ENCODE measurements around the gene PHLPP1.
"Not testable (repeated sequence)": the region's sequence is repeated elsewhere in the genome, so short reads cannot be mapped to it uniquely, and the experiment has no call there.

The PHLPP1 gene

GRCh38 chr18:62715436-62715758 is at the start of gene PHLPP1:
PHLPP1 (plus strand) TSS chr18:62715541; CDS start chr18:62715684, 143 bp downstream.
- Mint-ChIP-seq H3K36me3 (peaks cover 7 to 19% of the 10 kb centered on the region in 2 donors), H3K4me1 (peaks cover 14 to 31% of the 10 kb centered on the region in 2 donors), H3K27me3 (no peaks in the 10 kb centered on the region), H3K4me3 (peak within 1 kb of the TSS; percentile 83 to 85), H3K27ac (peak within 1 kb of the TSS; percentile 84), H3K9me3 (no peaks in the 10 kb centered on the region)
- ATAC-seq (replicated peaks) (peak; percentile 41 to 45), DNase-seq (no peak)

- ATAC-seq (replicated peaks) (peak; percentile 75 to 77), DNase-seq (no peak)
- H3K27ac Mint-ChIP-seq: peak overlapping the region; percentile 27
- H3K4me3 Mint-ChIP-seq: no peak overlapping the region
- no peaks in the 10 kb centered on the region for H3K27me3 Mint-ChIP-seq
- no peaks in the 10 kb centered on the region for H3K36me3 Mint-ChIP-seq
- H3K9me3 Mint-ChIP-seq: peaks cover 8 to 10% of the 10 kb centered on the region in 2 donors
- peaks cover 1 to 11% of the 10 kb centered on the region in 2 donors for H3K4me1 Mint-ChIP-seq
These were observed 46.1 kb upstream of the PHLPP1 start for GRCh38 chr18:62669225-62669624.

- DNase-seq (no peak), ATAC-seq (replicated peaks) (no peak)
- no peak overlapping the region for H3K4me3 Mint-ChIP-seq
- H3K36me3 Mint-ChIP-seq: no peaks in the 10 kb centered on the region
- no peaks in the 10 kb centered on the region for H3K27me3 Mint-ChIP-seq
- peaks cover 3 to 11% of the 10 kb centered on the region in 2 donors for H3K4me1 Mint-ChIP-seq
- H3K27ac Mint-ChIP-seq: no peak overlapping the region
- H3K9me3 Mint-ChIP-seq: peaks cover 12 to 14% of the 10 kb centered on the region in 2 donors
These were observed 44.8 kb upstream of the PHLPP1 start for GRCh38 chr18:62670573-62670972.

GRCh38 chr18:62672600-62672999 is 42.7 kb upstream of the PHLPP1 start:
- H3K4me1 Mint-ChIP-seq: peaks cover 3 to 11% of the 10 kb centered on the region in 2 donors
- H3K27ac Mint-ChIP-seq: no peak overlapping the region
- ATAC-seq (replicated peaks) (no peak), DNase-seq (no peak)
- no peak overlapping the region for H3K4me3 Mint-ChIP-seq
- no peaks in the 10 kb centered on the region for H3K36me3 Mint-ChIP-seq
- no peaks in the 10 kb centered on the region for H3K27me3 Mint-ChIP-seq
- peaks cover 12 to 15% of the 10 kb centered on the region in 2 donors for H3K9me3 Mint-ChIP-seq

GRCh38 chr18:62678847-62679485 is 36.4 kb upstream of the PHLPP1 start:
- peaks cover 4% of the 10 kb centered on the region in 2 donors for H3K9me3 Mint-ChIP-seq
- no peak for ATAC-seq (replicated peaks)
- no peak overlapping the region for H3K27ac Mint-ChIP-seq
- H3K4me1 Mint-ChIP-seq: peaks cover 0 to 2% of the 10 kb centered on the region in 2 donors
- no peaks in the 10 kb centered on the region for H3K27me3 Mint-ChIP-seq
- H3K36me3 Mint-ChIP-seq: no peaks in the 10 kb centered on the region
- H3K4me3 Mint-ChIP-seq: no peak overlapping the region
- no peak for DNase-seq

- H3K9me3 Mint-ChIP-seq: peaks cover 0 to 3% of the 10 kb centered on the region in 2 donors
- peaks cover 0 to 2% of the 10 kb centered on the region in 2 donors for H3K36me3 Mint-ChIP-seq
- H3K27me3 Mint-ChIP-seq: no peaks in the 10 kb centered on the region
- no peak for DNase-seq
- no peaks in the 10 kb centered on the region for H3K4me1 Mint-ChIP-seq
- H3K4me3 Mint-ChIP-seq: no peak overlapping the region
- no peak overlapping the region for H3K27ac Mint-ChIP-seq
- ATAC-seq (replicated peaks): no peak
These were observed 33.0 kb upstream of the PHLPP1 start for GRCh38 chr18:62682371-62682770.

- DNase-seq (no peak), ATAC-seq (replicated peaks) (no peak)
- peaks cover 6 to 7% of the 10 kb centered on the region in 2 donors for H3K36me3 Mint-ChIP-seq
- H3K4me3 Mint-ChIP-seq: no peak overlapping the region
- H3K27me3 Mint-ChIP-seq: no peaks in the 10 kb centered on the region
- H3K9me3 Mint-ChIP-seq: peaks cover 7 to 11% of the 10 kb centered on the region in 2 donors
- no peak overlapping the region for H3K27ac Mint-ChIP-seq
- no peaks in the 10 kb centered on the region for H3K4me1 Mint-ChIP-seq
These were observed 31.4 kb upstream of the PHLPP1 start for GRCh38 chr18:62683935-62684334.

GRCh38 chr18:62688743-62689317 is 26.5 kb upstream of the PHLPP1 start:
- DNase-seq (no peak), ATAC-seq (replicated peaks) (no peak)
- no peaks in the 10 kb centered on the region for H3K27me3 Mint-ChIP-seq
- H3K36me3 Mint-ChIP-seq: peaks cover 10 to 16% of the 10 kb centered on the region in 2 donors
- no peak overlapping the region for H3K4me3 Mint-ChIP-seq
- no peak overlapping the region for H3K27ac Mint-ChIP-seq
- no peaks in the 10 kb centered on the region for H3K4me1 Mint-ChIP-seq
- peaks cover 11 to 21% of the 10 kb centered on the region in 2 donors for H3K9me3 Mint-ChIP-seq

GRCh38 chr18:62690236-62690815 is 25.0 kb upstream of the PHLPP1 start:
- no peak for ATAC-seq (replicated peaks)
- Mint-ChIP-seq H3K4me1 (no peaks in the 10 kb centered on the region), H3K4me3 (no peak overlapping the region), H3K9me3 (peaks cover 11 to 21% of the 10 kb centered on the region in 2 donors), H3K27ac (no peak overlapping the region), H3K36me3 (peaks cover 10 to 16% of the 10 kb centered on the region in 2 donors), H3K27me3 (no peaks in the 10 kb centered on the region)
- DNase-seq: no peak

GRCh38 chr18:62693659-62694058 is 21.7 kb upstream of the PHLPP1 start:
- ATAC-seq (replicated peaks) (no peak), DNase-seq (no peak)
- Mint-ChIP-seq H3K4me1 (no peaks in the 10 kb centered on the region), H3K4me3 (no peak overlapping the region), H3K9me3 (peaks cover 5 to 12% of the 10 kb centered on the region in 2 donors), H3K36me3 (peaks cover 4 to 9% of the 10 kb centered on the region in 2 donors), H3K27me3 (no peaks in the 10 kb centered on the region), H3K27ac (no peak overlapping the region)

GRCh38 chr18:62697636-62698035 is 17.7 kb upstream of the PHLPP1 start:
- H3K9me3 Mint-ChIP-seq: peaks cover 0 to 2% of the 10 kb centered on the region in 2 donors
- H3K27me3 Mint-ChIP-seq: no peaks in the 10 kb centered on the region
- no peaks in the 10 kb centered on the region for H3K36me3 Mint-ChIP-seq
- ATAC-seq (replicated peaks) (no peak), DNase-seq (no peak)
- H3K27ac Mint-ChIP-seq: no peak overlapping the region
- H3K4me3 Mint-ChIP-seq: no peak overlapping the region
- peaks cover 5 to 6% of the 10 kb centered on the region in 2 donors for H3K4me1 Mint-ChIP-seq

- DNase-seq (no peak), ATAC-seq (replicated peaks) (peak; percentile 50 to 54)
- Mint-ChIP-seq H3K9me3 (peaks cover 0 to 2% of the 10 kb centered on the region in 2 donors), H3K27ac (no peak overlapping the region), H3K36me3 (no peaks in the 10 kb centered on the region), H3K27me3 (no peaks in the 10 kb centered on the region), H3K4me3 (no peak overlapping the region), H3K4me1 (peaks cover 7 to 9% of the 10 kb centered on the region in 2 donors)
These were observed 13.1 kb upstream of the PHLPP1 start for GRCh38 chr18:62702259-62702658.

GRCh38 chr18:62706879-62707278 is 8.5 kb upstream of the PHLPP1 start:
- H3K4me3 Mint-ChIP-seq; DNase-seq; H3K4me1 Mint-ChIP-seq; H3K36me3 Mint-ChIP-seq; H3K27ac Mint-ChIP-seq; H3K27me3 Mint-ChIP-seq; H3K9me3 Mint-ChIP-seq; ATAC-seq (replicated peaks): not testable (repeated sequence)

GRCh38 chr18:62709908-62710307 is 5.4 kb upstream of the PHLPP1 start:
- ATAC-seq (replicated peaks); DNase-seq; H3K9me3 Mint-ChIP-seq; H3K27me3 Mint-ChIP-seq; H3K27ac Mint-ChIP-seq; H3K4me1 Mint-ChIP-seq; H3K4me3 Mint-ChIP-seq; H3K36me3 Mint-ChIP-seq: not testable (repeated sequence)

- Mint-ChIP-seq H3K4me3 (no peak overlapping the region), H3K27me3 (no peaks in the 10 kb centered on the region), H3K27ac (no peak overlapping the region), H3K4me1 (peaks cover 4 to 5% of the 10 kb centered on the region in 2 donors), H3K36me3 (no peaks in the 10 kb centered on the region), H3K9me3 (no peaks in the 10 kb centered on the region)
- DNase-seq (no peak), ATAC-seq (replicated peaks) (no peak)
These were observed 4.9 kb upstream of the PHLPP1 start for GRCh38 chr18:62710417-62710816.
